ENCODE results near the gene ZNF385B. TPM values are rescaled to one million over a fixed set of nuclear protein-coding genes. Genes with fewer than 3 reads are reported as not detected.
A peak's percentile ranks its signal among the peaks of the same experiment; 100 is the strongest.

ZNF385B gene
- total and polyA plus RNA-seq, 9 donors: 4.8 to 20.9 (median 9.1) TPM

DNA sequence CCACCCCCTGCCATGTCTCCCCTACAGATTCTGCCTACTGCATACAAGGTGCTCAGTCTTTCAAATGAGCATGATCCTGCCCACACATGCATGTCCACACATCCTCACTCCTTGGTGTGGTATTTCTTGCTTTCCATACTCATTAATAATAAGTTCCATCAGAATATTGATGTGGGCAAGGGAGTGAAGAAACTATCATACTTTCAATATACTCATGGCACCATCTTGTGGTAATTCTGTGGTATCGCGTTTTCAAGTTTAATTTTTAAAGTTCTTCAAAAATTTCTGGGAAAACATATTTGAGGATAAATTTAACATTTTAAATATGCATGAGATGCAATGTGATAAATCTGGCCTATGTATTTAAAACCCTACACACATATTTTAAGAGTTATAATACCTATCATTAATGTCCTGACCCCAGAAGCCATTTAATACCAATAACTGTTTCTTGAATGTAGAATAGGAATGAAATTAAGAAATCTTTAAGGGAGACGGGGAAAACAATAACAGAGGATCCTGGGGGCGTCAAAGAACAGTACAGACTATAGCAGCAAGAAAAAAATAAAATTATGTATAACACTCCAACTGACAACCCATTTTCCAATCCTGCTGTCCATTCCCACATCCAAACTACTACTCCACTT lies 110.1 kb downstream of the ZNF385B start:
- Histone ChIP-seq H3K27ac (no peak overlapping the region), H3K9me3 (no peaks in the 10 kb centered on the region), H3K36me3 (no peaks in the 10 kb centered on the region), H3K27me3 (no peaks in the 10 kb centered on the region), H3K4me1 (ENCODE audit: insufficient read depth) (no peaks in the 10 kb centered on the region), H3K4me3 (no peak overlapping the region)
- no peak for DNase-seq
- intact Hi-C loops (cut with DNase I): loop anchor here in 1 of 4 donors (5.0 kb wide), 1 partner anchor 329 kb away; no protein-coding TSS in a partner anchor
- TF ChIP-seq, protein P1, sequence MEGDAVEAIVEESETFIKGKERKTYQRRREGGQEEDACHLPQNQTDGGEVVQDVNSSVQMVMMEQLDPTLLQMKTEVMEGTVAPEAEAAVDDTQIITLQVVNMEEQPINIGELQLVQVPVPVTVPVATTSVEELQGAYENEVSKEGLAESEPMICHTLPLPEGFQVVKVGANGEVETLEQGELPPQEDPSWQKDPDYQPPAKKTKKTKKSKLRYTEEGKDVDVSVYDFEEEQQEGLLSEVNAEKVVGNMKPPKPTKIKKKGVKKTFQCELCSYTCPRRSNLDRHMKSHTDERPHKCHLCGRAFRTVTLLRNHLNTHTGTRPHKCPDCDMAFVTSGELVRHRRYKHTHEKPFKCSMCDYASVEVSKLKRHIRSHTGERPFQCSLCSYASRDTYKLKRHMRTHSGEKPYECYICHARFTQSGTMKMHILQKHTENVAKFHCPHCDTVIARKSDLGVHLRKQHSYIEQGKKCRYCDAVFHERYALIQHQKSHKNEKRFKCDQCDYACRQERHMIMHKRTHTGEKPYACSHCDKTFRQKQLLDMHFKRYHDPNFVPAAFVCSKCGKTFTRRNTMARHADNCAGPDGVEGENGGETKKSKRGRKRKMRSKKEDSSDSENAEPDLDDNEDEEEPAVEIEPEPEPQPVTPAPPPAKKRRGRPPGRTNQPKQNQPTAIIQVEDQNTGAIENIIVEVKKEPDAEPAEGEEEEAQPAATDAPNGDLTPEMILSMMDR (IDR thresholded peaks at IDR 0.05): peak in 2 of 3 donors; percentile 54 to 58
- TF ChIP-seq EP300 (IDR thresholded peaks at IDR 0.05) (no peak), POLR2A (IDR thresholded peaks at IDR 0.05) (no peak)
- WGBS, 3 donors: 12 to 24% (median 14%) methylated on average over 4 of the region's 4 CpGs

DNA sequence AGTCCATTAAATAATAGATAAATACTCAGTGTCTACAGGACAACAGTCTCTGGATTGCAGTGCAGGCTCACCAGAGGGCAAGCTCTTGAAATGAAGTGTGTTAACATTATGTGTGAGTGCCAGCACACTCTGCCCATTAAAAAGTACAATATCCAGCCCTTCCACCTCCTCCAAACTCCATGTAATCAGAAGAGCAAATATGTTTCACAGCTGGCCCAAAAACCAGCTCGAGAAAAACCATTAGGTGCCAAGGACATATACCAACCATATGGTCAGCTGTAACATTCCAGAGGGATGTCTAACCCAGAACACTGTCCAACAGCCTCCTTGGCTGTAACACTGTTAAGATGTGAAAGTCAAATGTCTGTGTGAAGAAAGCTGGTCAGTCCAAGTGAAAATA lies 112.2 kb downstream of the ZNF385B start:
- no peaks in the 10 kb centered on the region for H3K4me1 ChIP-seq (ENCODE audit: insufficient read depth)
- no peaks in the 10 kb centered on the region for H3K9me3 ChIP-seq
- no peak for DNase-seq
- intact Hi-C loops (cut with DNase I): loop anchor here in 2 of 4 donors (5.0 to 10.0 kb wide), 2 partner anchors 324 to 327 kb away; no protein-coding TSS in a partner anchor
- no peaks in the 10 kb centered on the region for H3K27me3 ChIP-seq
- TF ChIP-seq EP300 (IDR thresholded peaks at IDR 0.05): no peak
- TF ChIP-seq, protein P1 (IDR thresholded peaks at IDR 0.05): no peak
- no peak for TF ChIP-seq POLR2A (IDR thresholded peaks at IDR 0.05)
- H3K4me3 ChIP-seq: no peak overlapping the region
- no peak overlapping the region for H3K27ac ChIP-seq
- H3K36me3 ChIP-seq: no peaks in the 10 kb centered on the region
- 20 to 30% (median 22%) methylated on average over 1 of the region's 1 CpG for WGBS, 3 donors

DNA sequence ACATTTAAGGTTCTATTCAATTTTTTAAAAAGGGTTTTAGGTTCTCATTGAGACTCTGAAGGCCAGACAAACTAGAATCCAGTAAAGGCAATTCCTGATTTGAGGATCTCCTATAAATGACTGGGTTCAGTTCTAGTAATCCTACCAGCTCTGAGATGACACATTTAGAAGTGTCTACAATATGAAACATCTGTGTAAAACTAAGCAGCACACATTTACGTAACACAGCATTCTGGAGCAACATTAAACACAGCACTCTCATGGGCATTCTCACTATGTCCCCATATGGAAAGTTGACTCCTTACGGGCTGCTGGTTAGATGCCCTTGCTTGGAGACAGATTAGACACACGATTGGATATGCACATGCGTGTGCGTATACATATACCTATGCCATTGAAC lies 114.4 kb downstream of the ZNF385B start:
- Histone ChIP-seq H3K27ac (no peak overlapping the region), H3K4me1 (ENCODE audit: insufficient read depth) (no peaks in the 10 kb centered on the region), H3K4me3 (no peak overlapping the region), H3K36me3 (no peaks in the 10 kb centered on the region), H3K9me3 (no peaks in the 10 kb centered on the region), H3K27me3 (no peaks in the 10 kb centered on the region)
- no peak for DNase-seq
- intact Hi-C loops (cut with DNase I): loop anchor here in 2 of 4 donors (5.0 to 10.0 kb wide), 2 partner anchors 322 to 325 kb away; no protein-coding TSS in a partner anchor
- TF ChIP-seq, protein P1 (IDR thresholded peaks at IDR 0.05): no peak
- no peak for TF ChIP-seq EP300 (IDR thresholded peaks at IDR 0.05)
- TF ChIP-seq POLR2A (IDR thresholded peaks at IDR 0.05): no peak
- 94 to 96% (median 95%) methylated on average over 5 of the region's 5 CpGs for WGBS, 3 donors

DNA sequence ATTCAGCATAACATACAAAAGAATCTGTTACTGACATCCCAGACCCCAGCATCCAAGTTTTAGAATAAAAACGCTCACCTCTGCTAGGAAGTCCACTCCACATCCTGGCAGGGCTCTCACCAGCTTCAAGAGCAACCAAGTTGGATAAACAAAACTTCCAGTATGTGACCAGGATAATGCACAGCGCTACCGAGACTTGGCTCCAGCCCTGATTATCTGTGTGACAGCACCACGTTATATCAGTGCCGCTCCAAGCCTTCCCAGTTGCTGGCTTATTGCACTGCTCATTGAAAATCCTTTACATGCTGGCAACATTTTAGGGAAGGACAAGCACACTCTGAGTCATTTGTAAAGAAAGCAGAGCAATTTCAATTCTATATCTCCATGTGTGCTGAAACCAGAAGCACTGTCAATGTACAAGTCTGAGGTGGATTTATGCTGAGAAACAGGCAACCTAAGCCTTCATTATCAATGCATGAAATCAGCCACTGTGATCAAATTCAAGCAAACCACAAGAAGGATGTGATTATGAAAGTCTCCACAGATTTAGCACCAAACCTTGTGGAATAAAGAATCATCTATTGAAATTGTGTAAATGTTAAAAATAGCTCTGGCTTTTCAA lies 115.7 kb downstream of the ZNF385B start:
- WGBS, 3 donors: 54 to 70% (median 66%) methylated on average over 5 of the region's 5 CpGs
- Histone ChIP-seq H3K4me3 (no peak overlapping the region), H3K27ac (no peak overlapping the region), H3K27me3 (no peaks in the 10 kb centered on the region), H3K36me3 (no peaks in the 10 kb centered on the region), H3K4me1 (ENCODE audit: insufficient read depth) (no peaks in the 10 kb centered on the region), H3K9me3 (no peaks in the 10 kb centered on the region)
- intact Hi-C loops (cut with DNase I): loop anchor here in 2 of 4 donors (5.0 to 10.0 kb wide), 2 partner anchors 321 to 323 kb away; no protein-coding TSS in a partner anchor
- TF ChIP-seq, protein P1 (IDR thresholded peaks at IDR 0.05): no peak
- TF ChIP-seq POLR2A (IDR thresholded peaks at IDR 0.05) (no peak), EP300 (IDR thresholded peaks at IDR 0.05) (no peak)
- no peak for DNase-seq

Measured in ovary (tissue), 9 donors.